ENCODE results near the gene TAF15.

The TAF15 gene

GRCh38 chr17:35875072-35875799, 66.0 kb downstream of the TAF15 start:
- no peak for DNase-seq

GRCh38 chr17:35875800-35876139, 66.5 kb downstream of the TAF15 start:
- no peak for DNase-seq

GRCh38 chr17:35876534-35876933, 67.2 kb downstream of the TAF15 start:
- DNase-seq: no peak

- no peak for DNase-seq
These were observed 68.2 kb downstream of the TAF15 start for GRCh38 chr17:35877345-35878029.

GRCh38 chr17:35878361-35878760, 69.1 kb downstream of the TAF15 start:
- DNase-seq: no peak

GRCh38 chr17:35879773-35880654, 70.7 kb downstream of the TAF15 start, which contains the start of gene CCL5:
TSS of gene CCL5 (minus strand) at chr17:35880360.
- no peak for DNase-seq

- DNase-seq: no peak
These were observed 80.0 kb downstream of the TAF15 start for GRCh38 chr17:35889241-35889640.

GRCh38 chr17:35889818-35890773, 80.8 kb downstream of the TAF15 start:
- DNase-seq: no peak

- DNase-seq: no peak
These were observed 81.5 kb downstream of the TAF15 start for GRCh38 chr17:35890774-35891155.

GRCh38 chr17:35891269-35891668, 82.0 kb downstream of the TAF15 start:
- no peak for DNase-seq

GRCh38 chr17:35892091-35893035, 83.1 kb downstream of the TAF15 start:
- no peak for DNase-seq

GRCh38 chr17:35893751-35894150, 84.5 kb downstream of the TAF15 start:
- no peak for DNase-seq

GRCh38 chr17:35894206-35894605, 84.9 kb downstream of the TAF15 start:
- DNase-seq: no peak

GRCh38 chr17:35895636-35896587, 86.6 kb downstream of the TAF15 start:
- no peak for DNase-seq
